Loucy (cell line): ENCODE data around the gene MPG.

Experiments used
- CTCF ChIP-seq: fragments of 200-600 bp; sonication (generic); conservative IDR thresholded peaks from 2 replicates; pipeline ENCODE4 v1.5.1; 2014; ENCODE audit warnings: mild to moderate bottlenecking, antibody characterized with exemption, low read length
- EZH2phosphoT487 ChIP-seq: fragments of 200-600 bp; IDR thresholded peaks from 2 replicates; pipeline ENCODE4 v1.6.1; 2018; ENCODE audit warnings: antibody characterized with exemption, mild to moderate bottlenecking, moderate library complexity, borderline replicate concordance

- TF ChIP-seq CTCF (no peak), EZH2phosphoT487 (no peak)
Measured at GRCh38 chr16:86483-86952, 8.5 kb downstream of the MPG start.
